Stimulated activated effector memory CD8-positive, alpha-beta T cell treated with anti-CD3 and anti-CD28 coated beads, Interleukin-12 subunit alpha, Interleukin-12 subunit beta, amount 100 ng/mL, for 72 hours (primary cell): ENCODE data around the gene TSPAN14.

Source experiments
- ATAC-seq: fragments of 150-1000 bp; cut with Tn5 transposase; 2 replicates; pipeline ENCODE4 v1.10.0; 2021
- DNase-seq, 2 donors: peaks; one replicate each; pipeline ENCODE4 v3.0.0; 2021 to 2022; ENCODE audit warnings: low spot score in 2 of 2
- H3K27ac Mint-ChIP-seq: one replicate; pipeline ENCODE4 v1.8.0; 2022; ENCODE audit warnings: mild to moderate bottlenecking, mixed read lengths
- H3K36me3 Mint-ChIP-seq: one replicate; pipeline ENCODE4 v1.8.0; 2022; ENCODE audit warnings: mild to moderate bottlenecking, mixed read lengths
- H3K4me1 Mint-ChIP-seq: one replicate; pipeline ENCODE4 v1.8.0; 2022; ENCODE audit warnings: mixed read lengths
- H3K4me3 Mint-ChIP-seq: one replicate; pipeline ENCODE4 v1.8.0; 2022; ENCODE audit warnings: mild to moderate bottlenecking, mixed read lengths
- H3K9me3 Mint-ChIP-seq: one replicate; pipeline ENCODE4 v1.8.0; 2022; ENCODE audit warnings: mixed read lengths

The TSPAN14 gene

DNA sequence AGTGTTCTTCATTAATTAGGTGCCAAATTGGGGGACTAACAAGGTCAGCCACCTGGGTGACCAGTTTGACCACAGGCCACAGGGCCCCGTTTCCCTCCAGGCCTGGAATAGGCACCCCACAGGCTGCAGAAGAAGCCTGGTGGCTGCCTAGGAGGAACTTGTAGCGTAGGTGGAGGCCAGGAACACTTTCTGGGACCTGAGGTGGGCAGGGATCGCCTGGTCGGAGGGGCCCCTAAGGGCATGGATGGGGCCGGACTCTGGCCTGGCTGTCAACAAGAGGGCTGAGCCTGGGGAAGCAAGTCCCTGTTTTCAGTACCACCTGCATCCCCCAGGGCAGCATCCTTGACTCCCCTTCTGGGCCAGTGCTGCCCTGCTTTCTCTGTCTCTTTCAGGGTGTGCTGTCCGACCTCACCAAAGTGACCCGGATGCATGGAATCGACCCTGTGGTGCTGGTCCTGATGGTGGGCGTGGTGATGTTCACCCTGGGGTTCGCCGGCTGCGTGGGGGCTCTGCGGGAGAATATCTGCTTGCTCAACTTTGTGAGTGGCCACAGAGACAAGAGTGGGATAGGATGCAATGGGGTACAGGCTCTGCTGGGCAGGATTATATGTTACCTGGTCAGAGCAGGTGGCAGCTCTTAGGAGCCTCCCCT is 52.9 kb downstream of the TSPAN14 start:
- DNase-seq (no peak), ATAC-seq (no peak)
- Mint-ChIP-seq H3K27ac (peak overlapping the region; percentile 23), H3K9me3 (no peaks in the 10 kb centered on the region), H3K4me1 (peaks cover 58% of the 10 kb centered on the region), H3K36me3 (peaks cover 48% of the 10 kb centered on the region), H3K4me3 (no peak overlapping the region)

DNA sequence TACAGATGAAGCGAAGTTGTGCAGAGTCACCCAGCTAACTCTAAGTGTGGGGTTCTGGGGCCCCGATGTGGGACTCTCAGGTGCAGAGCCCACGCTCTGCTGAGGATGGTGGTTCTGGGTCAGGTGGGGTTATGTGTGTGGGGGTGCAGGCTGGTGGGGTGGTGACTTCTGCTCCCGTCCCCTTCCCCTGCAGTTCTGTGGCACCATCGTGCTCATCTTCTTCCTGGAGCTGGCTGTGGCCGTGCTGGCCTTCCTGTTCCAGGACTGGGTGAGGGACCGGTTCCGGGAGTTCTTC is 54.9 kb downstream of the TSPAN14 start:
- DNase-seq (no peak), ATAC-seq (no peak)
- Mint-ChIP-seq H3K4me1 (peaks cover 39% of the 10 kb centered on the region), H3K27ac (no peak overlapping the region), H3K4me3 (no peak overlapping the region), H3K36me3 (peaks cover 69% of the 10 kb centered on the region), H3K9me3 (no peaks in the 10 kb centered on the region)

DNA sequence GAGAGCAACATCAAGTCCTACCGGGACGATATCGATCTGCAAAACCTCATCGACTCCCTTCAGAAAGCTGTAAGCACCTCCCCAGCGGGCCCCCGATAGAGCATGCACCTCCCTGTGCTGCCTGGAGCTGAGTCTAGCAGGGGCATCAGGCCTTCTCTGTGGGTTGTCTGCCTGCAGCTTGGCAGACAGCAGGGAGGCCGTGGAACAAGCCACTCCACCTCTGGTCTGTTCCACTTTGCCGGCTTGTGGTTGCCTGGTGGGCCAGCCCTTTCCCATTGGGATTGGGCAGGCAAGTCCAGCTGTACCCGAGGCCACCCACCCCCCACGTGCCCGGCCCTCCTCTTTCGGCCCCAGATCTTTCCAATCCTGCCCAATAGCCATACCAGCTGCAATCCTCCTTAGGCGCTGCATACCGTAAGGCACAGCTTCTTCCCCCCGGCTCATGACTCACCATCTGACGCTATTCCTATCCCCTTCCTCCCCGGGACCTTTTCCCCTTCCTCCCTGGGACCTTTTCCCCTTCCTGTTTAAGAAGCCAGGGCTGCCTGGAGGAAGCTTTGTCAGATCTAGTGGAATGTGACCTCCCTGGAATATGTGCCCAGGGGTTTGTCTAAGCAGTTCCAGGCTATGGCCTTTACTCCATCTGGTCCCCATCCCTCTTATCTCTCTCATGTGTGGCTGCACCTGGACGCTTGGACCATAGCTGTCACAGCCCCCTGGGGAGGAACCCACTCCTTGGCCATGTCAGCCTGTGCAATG is 55.5 kb downstream of the TSPAN14 start:
- ATAC-seq (no peak), DNase-seq (no peak)
- H3K4me1 Mint-ChIP-seq: peaks cover 37% of the 10 kb centered on the region
- H3K4me3 Mint-ChIP-seq: no peak overlapping the region
- H3K9me3 Mint-ChIP-seq: no peaks in the 10 kb centered on the region
- H3K27ac Mint-ChIP-seq: peak overlapping the region; percentile 91
- H3K36me3 Mint-ChIP-seq: peaks cover 75% of the 10 kb centered on the region

DNA sequence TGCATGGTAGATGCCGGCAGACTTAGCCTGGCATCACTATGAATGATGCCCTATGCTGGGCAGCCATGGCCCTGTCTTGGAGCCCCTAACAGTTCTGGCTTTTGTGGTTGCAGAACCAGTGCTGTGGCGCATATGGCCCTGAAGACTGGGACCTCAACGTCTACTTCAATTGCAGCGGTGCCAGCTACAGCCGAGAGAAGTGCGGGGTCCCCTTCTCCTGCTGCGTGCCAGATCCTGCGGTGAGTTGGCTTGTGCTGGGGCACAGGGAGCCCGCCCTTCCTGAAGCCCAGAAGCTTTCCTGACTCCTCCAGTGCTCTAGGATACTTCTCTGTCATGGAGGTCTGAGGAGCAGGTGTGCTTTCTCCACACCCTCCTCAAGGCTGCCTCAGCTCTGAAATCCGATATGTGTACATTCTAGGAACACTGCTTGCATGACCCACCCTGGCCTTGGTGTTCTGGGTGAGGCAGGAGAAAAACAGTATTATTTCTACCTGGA is 58.0 kb downstream of the TSPAN14 start:
- Mint-ChIP-seq H3K9me3 (no peaks in the 10 kb centered on the region), H3K36me3 (peaks cover 95% of the 10 kb centered on the region), H3K4me1 (peaks cover 30% of the 10 kb centered on the region), H3K27ac (peak overlapping the region; percentile 91), H3K4me3 (no peak overlapping the region)
- ATAC-seq (no peak), DNase-seq (no peak)

GRCh38 chr10:80513106-80513505 is 59.0 kb downstream of the TSPAN14 start:
- Mint-ChIP-seq H3K4me3 (no peak overlapping the region), H3K27ac (peak overlapping the region; percentile 91), H3K9me3 (no peaks in the 10 kb centered on the region), H3K4me1 (peaks cover 35% of the 10 kb centered on the region), H3K36me3 (peaks cover 96% of the 10 kb centered on the region)
- ATAC-seq (no peak), DNase-seq (no peak)

GRCh38 chr10:80515511-80515910 is 61.4 kb downstream of the TSPAN14 start:
- Mint-ChIP-seq H3K4me3 (no peak overlapping the region), H3K4me1 (peaks cover 41% of the 10 kb centered on the region), H3K9me3 (no peaks in the 10 kb centered on the region), H3K27ac (peak overlapping the region; percentile 84), H3K36me3 (peaks cover 94% of the 10 kb centered on the region)
- no peak for ATAC-seq
- DNase-seq: no peak

- Mint-ChIP-seq H3K27ac (peak overlapping the region; percentile 84), H3K4me3 (no peak overlapping the region), H3K36me3 (peaks cover 94% of the 10 kb centered on the region), H3K9me3 (no peaks in the 10 kb centered on the region), H3K4me1 (peaks cover 43% of the 10 kb centered on the region)
- ATAC-seq (no peak), DNase-seq (no peak)
Measured at GRCh38 chr10:80515941-80516340, 61.8 kb downstream of the TSPAN14 start.

GRCh38 chr10:80516506-80517075 is 62.5 kb downstream of the TSPAN14 start:
- no peak for ATAC-seq
- H3K36me3 Mint-ChIP-seq: peaks cover 89% of the 10 kb centered on the region
- peak overlapping the region; percentile 84 for H3K27ac Mint-ChIP-seq
- H3K4me1 Mint-ChIP-seq: peaks cover 37% of the 10 kb centered on the region
- DNase-seq: no peak
- H3K9me3 Mint-ChIP-seq: no peaks in the 10 kb centered on the region
- no peak overlapping the region for H3K4me3 Mint-ChIP-seq

- no peak for DNase-seq
- Mint-ChIP-seq H3K36me3 (peaks cover 79% of the 10 kb centered on the region), H3K27ac (peak overlapping the region; percentile 84), H3K9me3 (no peaks in the 10 kb centered on the region), H3K4me1 (peaks cover 33% of the 10 kb centered on the region), H3K4me3 (no peak overlapping the region)
- no peak for ATAC-seq
Measured at GRCh38 chr10:80517416-80518142, 63.5 kb downstream of the TSPAN14 start.

GRCh38 chr10:80518143-80518806 is 64.2 kb downstream of the TSPAN14 start:
- Mint-ChIP-seq H3K27ac (peak overlapping the region; percentile 84), H3K4me1 (peaks cover 33% of the 10 kb centered on the region), H3K36me3 (peaks cover 72% of the 10 kb centered on the region), H3K4me3 (no peak overlapping the region), H3K9me3 (no peaks in the 10 kb centered on the region)
- DNase-seq (no peak), ATAC-seq (no peak)

GRCh38 chr10:80518807-80519360 is 64.8 kb downstream of the TSPAN14 start:
- Mint-ChIP-seq H3K9me3 (no peaks in the 10 kb centered on the region), H3K4me3 (no peak overlapping the region), H3K36me3 (peaks cover 66% of the 10 kb centered on the region), H3K27ac (peak overlapping the region; percentile 84), H3K4me1 (peaks cover 35% of the 10 kb centered on the region)
- ATAC-seq (no peak), DNase-seq (no peak)

DNA sequence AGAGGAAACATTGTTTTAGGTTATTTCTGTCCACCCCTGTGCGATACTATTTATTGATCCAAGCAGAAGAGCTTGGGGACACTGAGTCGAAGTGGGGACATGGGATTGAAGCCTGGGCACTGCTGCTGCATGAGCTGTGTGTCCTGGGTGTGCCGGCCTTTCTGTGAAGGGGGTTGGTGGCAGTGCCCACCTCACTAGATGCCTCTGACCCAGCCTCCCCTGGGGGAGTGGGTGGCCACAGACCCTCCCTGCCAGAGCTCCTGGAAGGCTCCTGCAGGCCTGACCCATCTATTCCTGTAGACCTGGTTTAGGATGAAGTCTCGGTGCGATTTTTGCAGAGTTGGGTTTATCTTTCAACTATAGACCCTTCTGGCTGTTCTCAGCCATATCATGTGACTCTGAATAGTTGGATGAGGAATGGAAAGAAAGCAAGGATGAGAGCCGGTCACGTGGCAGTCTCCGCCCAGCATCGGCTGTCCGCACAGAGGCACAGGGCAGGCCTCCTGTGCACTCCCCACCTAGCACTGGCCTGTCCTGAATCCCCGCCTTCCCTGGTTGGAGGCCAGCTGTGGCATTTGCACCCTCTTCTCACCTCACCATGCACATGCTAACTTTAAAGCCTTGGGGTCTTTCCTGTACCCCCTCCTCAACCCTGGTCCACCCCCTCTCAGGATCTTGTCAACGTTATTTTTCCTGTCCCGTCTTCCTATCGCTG is 66.0 kb downstream of the TSPAN14 start:
- Mint-ChIP-seq H3K4me3 (no peak overlapping the region), H3K4me1 (peaks cover 38% of the 10 kb centered on the region), H3K36me3 (peaks cover 65% of the 10 kb centered on the region), H3K9me3 (no peaks in the 10 kb centered on the region), H3K27ac (peak overlapping the region; percentile 81)
- ATAC-seq (no peak), DNase-seq (no peak)

- peaks cover 41% of the 10 kb centered on the region for H3K4me1 Mint-ChIP-seq
- H3K9me3 Mint-ChIP-seq: no peaks in the 10 kb centered on the region
- H3K27ac Mint-ChIP-seq: peak overlapping the region; percentile 81
- ATAC-seq: no peak
- H3K36me3 Mint-ChIP-seq: peaks cover 65% of the 10 kb centered on the region
- no peak for DNase-seq
- no peak overlapping the region for H3K4me3 Mint-ChIP-seq
Measured at GRCh38 chr10:80520661-80521470, 66.8 kb downstream of the TSPAN14 start.
